Thyroid gland (tissue), 4 donors: Measurements from ENCODE around the gene NFYA. TPM values are rescaled to one million over a fixed set of nuclear protein-coding genes. Genes with fewer than 3 reads are reported as not detected.

Experiments used
- DNase-seq, 2 donors: peaks; one replicate each; pipeline ENCODE4 v3.0.0-alpha.2; 2019
- H3K27ac ChIP-seq, 3 donors: fragments of 200-600 bp; sonication (generic); 1 replicate in 2 of 3; 2 replicates in 1 of 3; pipeline ENCODE4 v1.5.1; 2016 to 2019; ENCODE audit warnings: mild to moderate bottlenecking in 1 of 3, moderate library complexity in 1 of 3
- H3K27me3 ChIP-seq: fragments of 200-600 bp; sonication (generic); one replicate; pipeline ENCODE4 v1.5.1; 2019
- H3K36me3 ChIP-seq, 2 donors: fragments of 200-600 bp; sonication (generic); one replicate each; pipeline ENCODE4 v1.5.1; 2016 to 2019
- H3K4me1 ChIP-seq, 2 donors: fragments of 200-600 bp; sonication (generic); one replicate each; pipeline ENCODE4 v1.5.1; 2017 to 2019
- H3K4me3 ChIP-seq, 3 donors: fragments of 200-600 bp; sonication (generic); replicated peaks in 1 of 3; 1 replicate in 2 of 3; 2 replicates in 1 of 3; pipeline ENCODE4 v1.5.1; 2016; ENCODE audit warnings: mild to moderate bottlenecking in 1 of 3
- H3K9me3 ChIP-seq: fragments of 200-600 bp; sonication (generic); one replicate; pipeline ENCODE4 v1.5.1; 2017
- POLR2A ChIP-seq, 2 donors: fragments of 450-650 bp; IDR thresholded peaks; one replicate each; pipeline ENCODE4 v1.6.1; 2017; ENCODE audit warnings: antibody characterized with exemption in 2 of 2, mild to moderate bottlenecking in 2 of 2, moderate library complexity in 1 of 2
- WGBS, 2 donors: methylation state at CpG; one replicate each; pipeline ENCODE4 v1.1.5; 2017; 5-methylcytosine and 5-hydroxymethylcytosine counted together
- intact Hi-C: fragments of 100-400 bp; cut with DNase I; formaldehyde crosslinking; loops from one replicate; pipeline ENCODE4 v1.15.1; 2023
- total RNA-seq, 4 donors: library from RNA; depleted of rRNA; stranded (reverse); fragments of >200 nt; gene quantifications; one replicate each; pipeline ENCODE4 v1.2.3, GENCODE V29; 2016
- TF ChIP-seq, protein P1 (sequence below), 6 experiments: fragments of 200-600 bp in 3 of 6; fragments of 450-650 bp in 3 of 6; sonication (generic) in 3 of 6; IDR thresholded peaks; one replicate each; pipeline ENCODE4 v1.5.1; 2016 to 2019; ENCODE audit warnings: antibody characterized with exemption in 6 of 6, mild to moderate bottlenecking in 2 of 6, inconsistent platforms in 1 of 6, moderate library complexity in 1 of 6

Gene NFYA
- 10 to 100 TPM; 31.8 to 40.3 (median 36.0) TPM for total RNA-seq

DNA sequence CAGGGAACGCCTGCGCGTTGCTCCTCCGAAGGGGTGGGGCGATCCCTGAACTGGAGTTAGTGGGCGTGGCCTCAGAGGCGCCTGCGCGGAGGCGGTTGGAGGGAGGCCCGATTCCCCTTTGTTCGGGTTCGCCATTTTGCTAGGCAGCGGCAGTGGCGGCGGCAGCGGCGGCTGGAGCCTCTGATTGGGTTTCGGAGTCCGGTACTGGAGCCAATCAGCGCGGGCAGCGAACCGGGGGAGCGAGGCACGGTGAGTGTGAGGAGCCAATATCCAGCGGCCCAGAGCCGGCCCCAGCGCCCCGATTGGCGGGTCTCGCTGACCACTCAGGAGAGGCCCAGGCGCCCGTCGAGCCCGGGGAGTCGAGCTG, at the start of gene NFYA:
NFYA (plus strand) TSS at position 139 of the 367 bp plus-strand sequence. CDS start 6,116 bp downstream, outside the sequence.
- Histone ChIP-seq H3K27ac (peak within 1 kb of the TSS; percentile 95 to 100 (median 99)), H3K36me3 (no peaks in the 10 kb centered on the region), H3K27me3 (no peaks in the 10 kb centered on the region), H3K4me3 (peak within 1 kb of the TSS; percentile 69 to 82 (median 81)), H3K9me3 (no peaks in the 10 kb centered on the region), H3K4me1 (peaks cover 37 to 39% of the 10 kb centered on the region in 2 donors)
- TF ChIP-seq, protein P1, sequence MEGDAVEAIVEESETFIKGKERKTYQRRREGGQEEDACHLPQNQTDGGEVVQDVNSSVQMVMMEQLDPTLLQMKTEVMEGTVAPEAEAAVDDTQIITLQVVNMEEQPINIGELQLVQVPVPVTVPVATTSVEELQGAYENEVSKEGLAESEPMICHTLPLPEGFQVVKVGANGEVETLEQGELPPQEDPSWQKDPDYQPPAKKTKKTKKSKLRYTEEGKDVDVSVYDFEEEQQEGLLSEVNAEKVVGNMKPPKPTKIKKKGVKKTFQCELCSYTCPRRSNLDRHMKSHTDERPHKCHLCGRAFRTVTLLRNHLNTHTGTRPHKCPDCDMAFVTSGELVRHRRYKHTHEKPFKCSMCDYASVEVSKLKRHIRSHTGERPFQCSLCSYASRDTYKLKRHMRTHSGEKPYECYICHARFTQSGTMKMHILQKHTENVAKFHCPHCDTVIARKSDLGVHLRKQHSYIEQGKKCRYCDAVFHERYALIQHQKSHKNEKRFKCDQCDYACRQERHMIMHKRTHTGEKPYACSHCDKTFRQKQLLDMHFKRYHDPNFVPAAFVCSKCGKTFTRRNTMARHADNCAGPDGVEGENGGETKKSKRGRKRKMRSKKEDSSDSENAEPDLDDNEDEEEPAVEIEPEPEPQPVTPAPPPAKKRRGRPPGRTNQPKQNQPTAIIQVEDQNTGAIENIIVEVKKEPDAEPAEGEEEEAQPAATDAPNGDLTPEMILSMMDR (IDR thresholded peaks at IDR 0.05), result no peak
- peak in 1 of 2 donors; percentile 95 for TF ChIP-seq POLR2A (IDR thresholded peaks at IDR 0.05)
- intact Hi-C loops, result no loop called here
- DNase-seq, result no peak
- WGBS, 2 donors, result 0% methylated on average over 9 to 12 of the region's 37 CpGs

DNA sequence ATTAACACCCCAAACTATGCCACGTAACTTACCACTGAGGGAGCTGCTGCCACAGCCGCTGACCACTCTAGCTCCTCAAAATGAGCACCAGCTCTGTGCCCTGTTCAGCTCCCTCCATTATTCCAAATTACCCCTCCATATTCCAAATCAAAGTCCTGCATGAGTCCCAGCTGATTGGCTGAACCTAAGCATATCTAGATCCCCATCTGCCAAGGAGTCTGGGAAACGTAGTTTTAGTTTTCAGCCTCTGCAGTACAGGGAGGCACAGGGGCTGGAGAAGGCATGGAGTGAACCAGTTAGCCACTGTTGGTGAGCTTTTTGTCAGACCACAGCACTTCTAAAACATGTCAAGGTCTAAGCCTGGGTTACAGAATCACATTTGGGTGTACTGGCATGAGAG, 49.7 kb upstream of the NFYA start:
- no peak overlapping the region for H3K27ac ChIP-seq
- TF ChIP-seq, protein P1 (IDR thresholded peaks at IDR 0.05), result no peak
- TF ChIP-seq POLR2A (IDR thresholded peaks at IDR 0.05), result no peak
- H3K36me3 ChIP-seq, result no peaks in the 10 kb centered on the region
- H3K4me3 ChIP-seq, result no peak overlapping the region
- DNase-seq, result no peak
- 95 to 97% methylated on average over 3 of the region's 3 CpGs for WGBS, 2 donors
- no peaks in the 10 kb centered on the region for H3K27me3 ChIP-seq
- H3K4me1 ChIP-seq, result peaks cover 5 to 22% of the 10 kb centered on the region in 2 donors
- H3K9me3 ChIP-seq, result no peaks in the 10 kb centered on the region
- intact Hi-C loops, result no loop called here

DNA sequence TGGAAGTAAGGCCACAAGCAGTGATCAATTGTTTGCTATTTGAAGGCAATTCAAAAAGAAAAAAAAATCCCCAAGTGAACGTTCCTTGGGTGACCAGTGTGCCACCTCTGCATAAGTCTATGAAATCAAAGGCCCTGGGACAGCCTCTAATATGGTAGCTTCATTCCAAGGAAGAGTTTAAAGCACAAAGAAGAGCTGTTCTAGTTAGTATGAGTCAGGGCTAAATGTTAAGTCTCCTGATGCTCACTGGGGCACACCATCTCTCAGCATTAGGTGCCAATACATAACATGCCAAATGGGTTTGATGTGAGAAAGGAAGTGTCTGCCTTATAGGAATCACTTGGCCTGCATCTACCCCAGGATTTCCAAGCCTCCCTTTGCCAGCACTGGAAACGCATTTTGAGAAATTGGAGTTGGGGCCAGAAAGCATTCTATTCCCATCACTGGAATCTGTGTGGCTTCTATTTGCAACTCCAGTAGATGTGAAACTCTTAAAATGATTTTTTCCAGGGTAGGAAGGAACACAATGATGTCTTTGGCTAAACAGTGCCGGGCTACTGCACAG, 46.7 kb upstream of the NFYA start:
- intact Hi-C loops, result no loop called here
- Histone ChIP-seq H3K9me3 (no peaks in the 10 kb centered on the region), H3K4me1 (peaks cover 5 to 28% of the 10 kb centered on the region in 2 donors), H3K4me3 (no peak overlapping the region), H3K36me3 (no peaks in the 10 kb centered on the region), H3K27me3 (no peaks in the 10 kb centered on the region), H3K27ac (no peak overlapping the region)
- WGBS, 2 donors, result 88 to 89% methylated on average over 3 of the region's 3 CpGs
- no peak for DNase-seq
- TF ChIP-seq, protein P1 (IDR thresholded peaks at IDR 0.05), result no peak
- TF ChIP-seq POLR2A (IDR thresholded peaks at IDR 0.05), result no peak

DNA sequence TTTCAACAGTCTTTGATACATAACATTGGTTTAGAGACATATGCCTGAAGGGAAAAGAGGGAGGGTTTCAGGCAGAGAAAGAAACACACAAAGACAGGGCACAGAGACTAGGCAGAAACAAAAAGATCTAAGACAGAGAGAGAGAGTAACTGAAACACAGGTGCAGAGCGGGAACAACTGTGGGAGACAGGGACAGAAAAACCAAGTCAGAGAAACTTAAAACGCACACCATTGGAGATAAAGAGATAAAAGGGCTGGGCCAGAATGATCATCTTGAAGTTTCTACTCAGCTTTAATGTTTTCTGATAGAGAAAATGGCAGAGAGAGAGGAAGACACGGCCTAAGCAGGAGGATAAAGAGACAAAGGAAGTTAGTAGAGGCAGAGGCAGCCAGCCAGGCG, 45.5 kb upstream of the NFYA start:
- Histone ChIP-seq H3K9me3 (no peaks in the 10 kb centered on the region), H3K36me3 (no peaks in the 10 kb centered on the region), H3K4me3 (peak overlapping the region in 1 of 3 donors; percentile 29), H3K27ac (no peak overlapping the region), H3K4me1 (peaks cover 5 to 22% of the 10 kb centered on the region in 2 donors), H3K27me3 (no peaks in the 10 kb centered on the region)
- TF ChIP-seq POLR2A (IDR thresholded peaks at IDR 0.05), result no peak
- TF ChIP-seq, protein P1 (IDR thresholded peaks at IDR 0.05), result no peak
- no peak for DNase-seq
- intact Hi-C loops, result no loop called here
- WGBS, 2 donors, result 45 to 57% methylated on average over 4 of the region's 4 CpGs

DNA sequence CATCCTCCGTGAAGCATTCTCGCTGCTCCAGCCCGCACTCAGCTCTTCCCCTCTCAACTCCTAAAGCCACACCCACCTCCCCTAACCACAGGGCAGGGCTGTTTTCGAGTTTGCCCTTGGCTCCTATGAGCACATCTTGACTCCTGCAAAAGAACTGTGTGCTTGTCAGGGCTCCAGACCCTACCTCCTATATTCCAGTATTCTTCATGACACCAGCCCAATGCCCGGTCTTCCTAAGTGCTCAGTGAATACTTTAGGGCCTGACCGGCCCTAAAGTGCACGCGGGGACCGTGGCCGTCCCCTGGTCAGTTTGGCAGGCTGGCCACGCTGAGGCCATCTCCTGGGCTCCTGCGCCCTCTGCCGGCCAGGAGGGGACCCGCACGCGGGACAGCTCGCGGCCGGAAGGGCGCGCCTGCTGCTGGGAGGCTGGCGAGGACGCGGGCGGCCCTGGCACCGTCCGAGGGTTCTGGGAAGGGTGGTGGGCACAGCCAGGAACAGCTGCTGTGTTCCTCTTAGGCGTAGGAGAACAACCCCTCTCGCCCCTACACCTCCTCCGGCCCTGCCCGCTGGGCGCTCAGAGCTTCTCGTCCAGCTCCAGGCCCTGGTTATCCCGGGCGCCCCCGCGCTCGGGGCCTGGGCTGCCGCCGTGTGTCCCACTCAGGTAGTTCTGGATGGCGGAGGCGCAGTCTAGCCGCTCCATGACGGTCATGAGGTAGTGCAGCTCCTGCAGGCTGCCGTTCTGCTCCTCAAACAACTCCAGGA, 44.8 kb upstream of the NFYA start:
- intact Hi-C loops, result loop anchor here (2.0 kb wide), 1 partner anchor 133 kb away; no protein-coding TSS in a partner anchor

More for the DNA sequence above, 44.8 kb upstream of the NFYA start:
- peak; percentile 87 to 89 for DNase-seq
- peaks cover 5 to 16% of the 10 kb centered on the region in 2 donors for H3K4me1 ChIP-seq
- peak overlapping the region in 1 of 3 donors; percentile 54 for H3K27ac ChIP-seq
- H3K4me3 ChIP-seq, result peak overlapping the region; percentile 8 to 29 (median 14)
- H3K9me3 ChIP-seq, result no peaks in the 10 kb centered on the region
- H3K27me3 ChIP-seq, result no peaks in the 10 kb centered on the region
- 2 to 3% methylated on average over 12 to 29 of the region's 45 CpGs for WGBS, 2 donors
- TF ChIP-seq, protein P1 (IDR thresholded peaks at IDR 0.05), result peak; percentile 92 to 99 (median 98)
- peak in 1 of 2 donors; percentile 23 for TF ChIP-seq POLR2A (IDR thresholded peaks at IDR 0.05)
- no peaks in the 10 kb centered on the region for H3K36me3 ChIP-seq
